ENCODE results near the gene SEC61A1. TPM values are rescaled to one million over a fixed set of nuclear protein-coding genes. Genes with fewer than 3 reads are reported as not detected.

SEC61A1 gene
- total RNA-seq, 2 donors from 2014 or later = 110 to 127 TPM

DNA sequence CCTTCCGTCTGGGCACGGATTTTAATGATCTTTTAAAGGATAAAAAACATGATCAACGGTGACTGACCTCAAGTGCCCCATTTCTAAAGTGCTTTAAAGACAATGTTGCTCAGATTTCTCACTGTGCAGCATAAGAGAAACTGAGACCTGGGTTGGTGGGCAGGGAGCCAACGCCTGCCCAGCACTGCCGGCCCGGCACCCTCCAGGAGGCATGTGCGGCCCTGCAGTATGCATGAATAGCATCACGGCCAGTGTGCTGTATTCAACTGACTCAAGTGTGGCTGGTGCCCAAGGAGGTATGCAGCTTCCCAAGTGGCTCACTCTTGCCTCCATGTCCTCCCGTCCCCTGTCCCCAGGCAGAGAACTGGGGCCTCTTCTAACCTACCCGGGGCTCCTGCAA, 30.3 kb downstream of the SEC61A1 start:
- no peaks in the 10 kb centered on the region for H3K9me3 Mint-ChIP-seq
- peak overlapping the region in 1 of 2 donors; percentile 50 for H3K27ac Mint-ChIP-seq
- no peak for DNase-seq (ENCODE audit: low spot score in 2 of 2)
- H3K36me3 Mint-ChIP-seq = peaks cover 21 to 35% of the 10 kb centered on the region in 2 donors
- ATAC-seq = no peak

DNA sequence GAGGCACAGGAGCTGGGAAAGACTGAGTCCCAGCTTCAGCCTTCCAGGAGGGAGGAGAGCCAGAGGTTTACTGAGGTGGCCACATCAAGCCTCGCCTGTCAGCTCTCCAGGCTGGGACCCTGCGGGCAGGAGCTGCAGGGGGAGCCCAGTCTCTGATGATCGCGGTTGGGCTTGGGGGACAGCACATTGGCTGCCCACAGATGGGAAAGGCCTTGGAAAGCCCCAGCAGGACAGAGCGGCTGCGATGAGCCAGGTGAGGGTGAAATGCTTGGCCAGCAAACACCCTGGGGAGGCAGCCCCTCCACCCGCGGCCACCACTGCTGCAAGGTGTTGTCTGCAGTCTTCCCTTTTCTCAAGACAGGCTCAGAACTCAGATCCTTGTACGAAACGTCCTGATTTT, 31.2 kb downstream of the SEC61A1 start:
- no peaks in the 10 kb centered on the region for H3K9me3 Mint-ChIP-seq
- peaks cover 21 to 41% of the 10 kb centered on the region in 2 donors for H3K36me3 Mint-ChIP-seq
- no peak overlapping the region for H3K27ac Mint-ChIP-seq
- ATAC-seq (no peak), DNase-seq (ENCODE audit: low spot score in 2 of 2) (no peak)

DNA sequence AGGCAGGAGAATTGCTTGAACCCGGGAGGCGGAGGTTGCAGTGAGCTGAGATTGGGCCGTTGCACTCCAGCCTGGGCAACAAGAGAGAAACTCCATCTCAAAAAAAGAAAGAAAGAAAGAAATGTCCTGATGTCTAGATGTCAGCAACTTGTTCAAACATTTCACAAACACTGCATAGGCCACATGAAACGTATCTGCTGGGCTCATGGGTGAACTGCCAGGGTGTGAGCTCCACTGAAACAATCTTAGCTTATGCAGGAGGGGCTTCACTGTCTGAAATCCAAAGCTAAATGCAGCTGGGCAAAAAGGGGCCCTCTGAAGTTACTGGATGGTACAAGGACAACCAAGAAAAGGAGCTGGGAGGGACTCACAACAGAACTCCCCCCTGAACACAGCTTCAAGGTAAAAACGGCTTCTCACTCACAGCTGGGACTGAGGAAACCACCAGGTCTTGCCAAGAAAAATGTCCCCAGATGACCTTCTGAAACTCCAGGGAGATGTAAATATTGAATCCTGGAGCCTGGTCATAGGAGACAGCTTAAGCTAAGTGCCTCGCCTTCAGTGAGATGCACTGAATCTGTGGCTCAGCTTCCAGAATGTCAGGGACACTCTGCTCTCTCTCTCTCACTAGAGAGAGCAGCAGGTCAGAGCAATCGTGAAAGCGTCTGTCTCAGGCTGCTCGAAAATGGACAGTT, 31.9 kb downstream of the SEC61A1 start:
- Mint-ChIP-seq H3K27ac (no peak overlapping the region), H3K9me3 (no peaks in the 10 kb centered on the region), H3K36me3 (peaks cover 21 to 41% of the 10 kb centered on the region in 2 donors)
- no peak for ATAC-seq
- DNase-seq (ENCODE audit: low spot score in 2 of 2) = no peak

DNA sequence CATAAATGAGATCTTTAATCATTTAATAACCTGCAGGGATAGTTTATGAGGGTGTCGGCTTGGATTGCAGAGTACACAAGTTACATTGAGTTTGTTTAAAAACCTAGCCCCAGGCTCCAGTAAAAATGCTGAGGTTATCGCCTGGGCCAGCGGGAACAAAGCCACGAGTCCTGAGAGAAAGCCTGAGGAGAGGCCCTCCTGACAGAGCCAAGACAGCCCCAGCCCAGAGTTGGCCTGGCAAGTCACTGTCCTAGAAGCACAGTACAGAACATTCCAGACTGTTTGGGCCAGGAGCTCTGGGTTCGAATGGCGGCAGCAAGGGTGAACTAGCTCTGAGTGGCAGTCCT, 32.4 kb downstream of the SEC61A1 start:
- ATAC-seq (no peak), DNase-seq (ENCODE audit: low spot score in 2 of 2) (no peak)
- peaks cover 21 to 41% of the 10 kb centered on the region in 2 donors for H3K36me3 Mint-ChIP-seq
- no peak overlapping the region for H3K27ac Mint-ChIP-seq
- no peaks in the 10 kb centered on the region for H3K9me3 Mint-ChIP-seq

DNA sequence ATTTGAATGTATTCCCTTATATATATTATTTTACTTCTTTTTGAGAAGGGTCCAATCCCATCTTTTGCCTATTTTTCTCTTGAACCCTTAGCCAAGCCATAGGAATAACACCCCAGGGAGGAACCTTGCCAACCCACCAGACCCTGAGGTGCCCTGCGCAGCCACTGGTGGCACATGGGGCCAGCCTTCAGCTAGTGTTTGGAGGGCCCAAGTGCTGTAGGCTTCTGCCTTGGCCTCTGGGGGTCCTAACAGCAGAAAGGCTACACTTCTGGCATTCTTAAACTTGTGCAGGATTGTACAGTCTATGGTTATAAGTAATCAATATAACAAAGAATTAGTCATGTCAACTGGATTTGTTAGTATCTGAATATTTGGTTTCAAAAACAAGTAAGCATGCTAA, 36.9 kb downstream of the SEC61A1 start:
- Mint-ChIP-seq H3K36me3 (peaks cover 4 to 24% of the 10 kb centered on the region in 2 donors), H3K27ac (no peak overlapping the region), H3K9me3 (no peaks in the 10 kb centered on the region)
- no peak for DNase-seq (ENCODE audit: low spot score in 2 of 2)
- ATAC-seq = no peak

DNA sequence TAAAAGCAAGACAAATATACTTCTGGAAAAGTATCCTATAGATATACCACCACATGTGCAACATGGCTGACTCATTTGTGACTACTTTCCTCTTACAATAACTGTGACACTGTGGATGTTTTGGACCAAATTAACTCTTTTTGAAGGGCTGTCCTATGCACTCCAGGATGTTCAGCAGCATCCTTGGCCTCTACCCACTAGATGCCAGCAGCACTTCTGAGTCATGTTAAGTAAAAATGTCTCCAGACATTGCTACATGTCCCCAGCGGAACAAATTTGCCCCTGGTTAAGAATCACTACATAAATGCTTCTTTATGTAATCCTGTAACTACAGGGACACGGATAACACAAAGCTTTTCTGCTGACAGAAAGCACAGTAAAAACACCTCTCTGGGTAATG, 39.3 kb downstream of the SEC61A1 start:
- H3K27ac Mint-ChIP-seq = no peak overlapping the region
- peaks cover 4 to 19% of the 10 kb centered on the region in 2 donors for H3K36me3 Mint-ChIP-seq
- no peaks in the 10 kb centered on the region for H3K9me3 Mint-ChIP-seq
- ATAC-seq = no peak
- no peak for DNase-seq (ENCODE audit: low spot score in 2 of 2)

DNA sequence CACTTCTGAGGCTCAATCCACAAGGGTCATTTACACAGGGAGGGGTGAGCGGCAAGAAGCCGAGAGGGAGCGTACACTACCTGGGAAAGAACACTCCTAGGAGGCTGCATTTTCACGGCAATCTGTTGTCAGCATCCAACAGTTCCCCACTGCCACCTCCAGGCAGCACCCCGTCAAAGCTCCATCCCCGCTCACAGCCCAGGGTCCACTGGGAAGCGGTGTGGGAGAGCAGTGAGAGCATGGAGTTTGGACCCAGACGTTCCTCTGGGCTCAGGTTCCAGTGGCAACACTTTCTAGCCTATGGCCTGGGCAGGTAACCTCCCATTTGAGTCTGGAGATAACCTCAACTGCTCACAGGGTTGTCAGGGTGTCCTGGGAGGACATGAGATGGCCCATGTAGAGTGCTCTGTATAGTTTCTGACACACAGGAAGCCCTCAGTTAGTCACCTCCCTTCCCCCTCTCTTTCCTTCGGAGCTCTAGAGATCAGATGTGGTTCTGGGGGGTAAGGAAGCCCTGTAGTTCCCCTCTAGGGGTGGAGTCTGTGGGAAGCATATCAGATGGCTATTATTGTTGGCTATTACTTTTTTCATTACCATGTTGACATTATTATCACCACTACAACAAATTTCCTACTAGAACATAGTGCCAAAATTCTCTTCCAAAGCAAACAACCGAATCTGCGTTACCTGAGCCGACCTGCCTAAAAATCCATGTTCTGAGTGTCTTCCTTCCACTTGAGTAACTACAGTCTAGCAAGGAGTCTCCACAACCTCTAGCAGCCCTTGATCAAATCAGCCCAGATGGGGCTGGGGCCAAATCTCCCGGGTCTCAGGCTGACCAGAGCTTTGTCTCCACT, 42.3 kb downstream of the SEC61A1 start:
- peak; percentile 40 to 43 for ATAC-seq
- DNase-seq (ENCODE audit: low spot score in 2 of 2) = no peak
- Mint-ChIP-seq H3K27ac (peak overlapping the region in 1 of 2 donors; percentile 83), H3K9me3 (no peaks in the 10 kb centered on the region), H3K36me3 (peaks cover 5 to 12% of the 10 kb centered on the region in 2 donors)

DNA sequence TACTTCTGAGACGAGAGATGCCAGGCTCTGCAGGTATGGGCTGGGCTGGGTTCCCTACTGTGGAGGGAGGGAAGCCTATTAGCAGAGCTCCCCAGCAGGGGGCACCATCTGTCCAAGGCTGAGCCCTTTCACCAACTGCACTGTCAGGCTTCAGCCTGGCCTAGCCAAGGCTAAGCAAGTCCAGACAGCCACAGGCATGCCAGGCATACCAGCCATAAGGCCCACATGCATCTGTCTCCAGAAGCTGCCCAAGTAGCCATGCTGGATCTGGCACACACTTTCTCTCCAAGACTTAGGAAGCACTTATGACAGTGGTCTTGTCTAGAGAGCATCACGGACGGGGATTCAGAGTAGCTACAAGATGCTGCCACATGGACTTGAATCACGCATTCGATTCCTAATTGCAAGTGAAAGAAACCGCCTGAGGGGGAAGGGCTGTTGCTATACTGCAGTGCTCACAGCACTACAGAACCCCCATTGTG, 43.0 kb downstream of the SEC61A1 start:
- no peaks in the 10 kb centered on the region for H3K9me3 Mint-ChIP-seq
- peaks cover 5 to 12% of the 10 kb centered on the region in 2 donors for H3K36me3 Mint-ChIP-seq
- H3K27ac Mint-ChIP-seq = peak overlapping the region in 1 of 2 donors; percentile 83
- peak; percentile 98 to 99 for ATAC-seq
- peak; percentile 72 to 84 for DNase-seq (ENCODE audit: low spot score in 2 of 2)

DNA sequence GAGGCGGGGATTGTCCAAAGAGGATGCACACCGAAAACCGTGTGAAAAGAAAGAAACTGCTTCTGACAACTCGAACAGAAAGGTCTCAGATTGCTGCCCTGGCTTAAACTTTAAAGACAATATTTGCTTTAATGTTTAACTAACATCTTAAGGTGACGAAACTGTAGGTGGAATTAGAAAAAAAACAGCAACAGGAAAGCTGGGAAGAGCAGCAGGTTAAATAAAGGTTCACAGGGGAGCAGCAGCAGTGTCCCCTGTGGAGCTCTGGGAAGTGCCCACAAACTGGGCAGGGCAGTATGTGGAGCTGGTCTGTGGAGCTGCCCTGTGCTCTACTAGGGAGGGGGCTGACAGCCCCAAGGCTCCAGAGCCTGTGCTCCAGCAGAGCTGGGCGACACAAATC, 46.0 kb downstream of the SEC61A1 start:
- ATAC-seq (no peak), DNase-seq (ENCODE audit: low spot score in 2 of 2) (no peak)
- H3K27ac Mint-ChIP-seq = peak overlapping the region in 1 of 2 donors; percentile 85
- H3K36me3 Mint-ChIP-seq = peaks cover 5 to 12% of the 10 kb centered on the region in 2 donors
- no peaks in the 10 kb centered on the region for H3K9me3 Mint-ChIP-seq

DNA sequence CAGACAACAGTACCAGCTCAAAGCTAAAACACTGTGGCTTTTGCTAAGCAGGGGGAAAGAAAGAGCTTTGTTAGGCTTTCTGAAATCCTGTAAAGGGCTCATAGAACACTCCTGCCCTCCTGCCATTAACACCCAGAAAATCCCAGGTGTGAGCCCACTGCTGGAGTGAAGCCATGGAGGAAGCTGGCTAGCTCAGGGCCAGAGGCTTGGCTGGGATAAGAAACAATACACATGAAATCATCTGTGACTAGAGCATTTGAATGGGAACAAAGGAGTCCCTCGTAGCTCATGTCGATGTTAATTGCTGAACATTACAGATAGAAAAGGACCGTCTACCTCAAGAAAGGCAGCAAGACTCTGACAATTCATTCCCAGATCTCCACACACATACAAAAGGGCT, 47.9 kb downstream of the SEC61A1 start:
- DNase-seq (ENCODE audit: low spot score in 2 of 2) = no peak
- Mint-ChIP-seq H3K36me3 (peaks cover 1 to 8% of the 10 kb centered on the region in 2 donors), H3K9me3 (no peaks in the 10 kb centered on the region), H3K27ac (peak overlapping the region in 1 of 2 donors; percentile 72)
- no peak for ATAC-seq

DNA sequence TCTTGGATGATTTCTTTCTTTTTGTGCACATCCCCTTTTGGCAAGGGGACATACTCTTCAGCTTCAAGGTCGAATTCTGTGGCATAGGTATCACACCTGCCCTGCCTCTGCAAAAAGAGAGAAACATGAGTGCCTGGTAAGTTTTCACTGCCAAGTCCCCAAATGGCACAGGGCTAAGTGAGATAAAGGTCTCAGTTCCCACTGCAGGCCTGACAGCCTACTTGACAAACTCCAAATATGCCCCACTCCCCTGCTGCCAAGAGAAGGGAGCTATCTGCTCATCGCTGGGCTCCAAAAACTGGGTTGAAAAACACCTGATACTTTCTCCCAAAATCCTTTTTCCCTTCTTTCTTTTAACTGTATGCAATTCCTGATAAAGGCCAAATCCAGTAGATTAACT, 48.4 kb downstream of the SEC61A1 start:
- DNase-seq (ENCODE audit: low spot score in 2 of 2) = no peak
- no peaks in the 10 kb centered on the region for H3K9me3 Mint-ChIP-seq
- H3K36me3 Mint-ChIP-seq = peaks cover 0 to 8% of the 10 kb centered on the region in 2 donors
- ATAC-seq = no peak
- peak overlapping the region in 1 of 2 donors; percentile 72 for H3K27ac Mint-ChIP-seq

DNA sequence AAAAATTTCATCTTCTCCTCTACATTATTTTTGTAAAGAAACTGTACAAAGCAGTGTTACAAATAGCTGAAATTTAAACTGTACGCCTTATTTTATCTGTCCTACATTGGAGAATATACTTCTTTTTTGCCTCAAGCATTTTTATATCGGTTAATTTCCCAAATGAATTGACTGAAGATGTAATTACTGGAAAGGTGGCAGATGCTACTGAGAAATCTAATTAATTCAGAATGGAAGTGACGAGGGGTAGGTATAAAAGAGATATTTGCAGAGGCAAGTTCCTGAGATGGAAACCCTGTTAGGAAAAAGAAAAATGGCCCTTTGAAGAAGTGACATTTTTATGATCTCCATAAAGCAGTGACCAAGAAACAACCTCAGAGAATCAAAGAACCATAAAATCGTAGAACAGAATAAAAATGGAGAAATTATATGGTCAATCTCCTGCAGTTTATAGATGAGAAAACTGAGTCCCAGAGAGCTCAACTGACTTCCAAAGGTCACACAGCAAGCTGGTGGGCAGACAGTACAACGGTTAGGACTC, 51.0 kb downstream of the SEC61A1 start:
- Mint-ChIP-seq H3K27ac (no peak overlapping the region), H3K9me3 (no peaks in the 10 kb centered on the region), H3K36me3 (peaks cover 0 to under 1% of the 10 kb centered on the region in 2 donors)
- DNase-seq (ENCODE audit: low spot score in 2 of 2) (no peak), ATAC-seq (no peak)

DNA sequence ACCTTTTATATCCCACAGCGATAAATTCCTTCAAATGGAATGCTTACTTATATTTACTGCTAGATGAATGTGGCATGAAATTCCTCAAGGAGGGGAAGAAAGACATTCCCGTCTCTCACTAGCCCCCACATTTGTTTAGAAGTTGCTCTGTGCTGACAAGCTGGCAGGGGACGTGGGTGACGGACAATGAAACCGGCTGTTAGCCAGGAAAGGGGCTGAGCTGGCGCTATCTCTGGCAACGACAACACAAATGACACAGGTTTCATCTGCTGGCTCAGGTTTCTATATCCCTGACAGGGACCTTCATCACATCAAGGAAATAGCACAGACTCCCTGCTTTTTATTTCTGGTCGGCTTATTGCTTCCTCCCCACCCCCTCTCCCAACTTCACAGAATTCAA, 55.6 kb downstream of the SEC61A1 start:
- H3K36me3 Mint-ChIP-seq = peaks cover 16 to 19% of the 10 kb centered on the region in 2 donors
- ATAC-seq (no peak), DNase-seq (ENCODE audit: low spot score in 2 of 2) (no peak)
- H3K27ac Mint-ChIP-seq = no peak overlapping the region
- H3K9me3 Mint-ChIP-seq = no peaks in the 10 kb centered on the region

DNA sequence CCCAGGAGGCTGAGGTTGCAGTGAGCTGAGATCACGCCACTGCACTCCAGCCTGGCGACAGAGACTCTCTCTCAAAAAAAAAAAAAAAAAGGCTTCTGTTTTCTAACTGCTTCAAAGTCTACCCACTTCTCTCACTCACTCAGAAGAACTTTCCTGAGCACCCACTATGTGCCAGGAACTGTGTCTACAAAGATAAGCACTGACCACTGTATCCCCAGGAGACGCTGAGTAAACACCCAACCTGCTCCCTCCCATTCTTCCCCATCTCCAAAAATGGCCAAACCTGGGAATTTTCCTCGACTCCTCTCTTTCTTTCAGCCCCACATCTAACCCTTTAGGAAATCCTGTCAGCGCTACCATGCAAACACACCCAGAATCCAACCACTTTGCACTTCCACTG, 58.9 kb downstream of the SEC61A1 start:
- DNase-seq (ENCODE audit: low spot score in 2 of 2) = no peak
- peaks cover 29 to 37% of the 10 kb centered on the region in 2 donors for H3K36me3 Mint-ChIP-seq
- ATAC-seq = no peak
- peak overlapping the region; percentile 81 to 85 for H3K27ac Mint-ChIP-seq
- H3K9me3 Mint-ChIP-seq = no peaks in the 10 kb centered on the region

DNA sequence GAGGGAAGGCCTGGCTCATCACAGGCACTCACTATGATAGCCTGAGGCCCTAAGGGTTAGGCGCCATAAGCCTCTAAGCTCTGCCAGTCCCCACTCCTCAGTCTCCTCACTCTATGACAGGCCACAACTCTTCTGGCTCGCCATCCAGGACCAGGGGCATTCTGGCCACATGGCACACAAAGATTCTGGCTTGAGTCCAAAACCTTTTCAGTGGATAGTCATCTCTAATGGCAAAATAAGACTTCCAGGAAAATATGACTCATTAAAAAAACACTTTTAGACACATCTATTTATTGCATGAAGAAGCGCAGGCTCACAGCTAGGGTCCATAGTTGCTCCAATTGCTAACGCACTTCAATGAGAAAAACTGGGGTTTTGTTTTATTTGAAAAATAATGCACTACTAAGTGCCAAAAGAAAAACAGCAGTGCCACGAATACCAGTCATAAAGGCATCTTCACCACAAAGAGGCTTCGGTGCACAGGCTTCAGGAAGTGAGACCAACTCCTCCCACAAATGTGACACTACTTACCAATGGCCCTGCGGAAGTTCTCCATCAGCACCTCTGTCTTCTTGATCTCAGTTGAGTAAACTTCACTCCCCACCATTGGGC, 60.2 kb downstream of the SEC61A1 start:
- peak overlapping the region; percentile 85 to 99 for H3K27ac Mint-ChIP-seq
- DNase-seq (ENCODE audit: low spot score in 2 of 2) (peak; percentile 54 to 57), ATAC-seq (peak; percentile 92 to 95)

DNA sequence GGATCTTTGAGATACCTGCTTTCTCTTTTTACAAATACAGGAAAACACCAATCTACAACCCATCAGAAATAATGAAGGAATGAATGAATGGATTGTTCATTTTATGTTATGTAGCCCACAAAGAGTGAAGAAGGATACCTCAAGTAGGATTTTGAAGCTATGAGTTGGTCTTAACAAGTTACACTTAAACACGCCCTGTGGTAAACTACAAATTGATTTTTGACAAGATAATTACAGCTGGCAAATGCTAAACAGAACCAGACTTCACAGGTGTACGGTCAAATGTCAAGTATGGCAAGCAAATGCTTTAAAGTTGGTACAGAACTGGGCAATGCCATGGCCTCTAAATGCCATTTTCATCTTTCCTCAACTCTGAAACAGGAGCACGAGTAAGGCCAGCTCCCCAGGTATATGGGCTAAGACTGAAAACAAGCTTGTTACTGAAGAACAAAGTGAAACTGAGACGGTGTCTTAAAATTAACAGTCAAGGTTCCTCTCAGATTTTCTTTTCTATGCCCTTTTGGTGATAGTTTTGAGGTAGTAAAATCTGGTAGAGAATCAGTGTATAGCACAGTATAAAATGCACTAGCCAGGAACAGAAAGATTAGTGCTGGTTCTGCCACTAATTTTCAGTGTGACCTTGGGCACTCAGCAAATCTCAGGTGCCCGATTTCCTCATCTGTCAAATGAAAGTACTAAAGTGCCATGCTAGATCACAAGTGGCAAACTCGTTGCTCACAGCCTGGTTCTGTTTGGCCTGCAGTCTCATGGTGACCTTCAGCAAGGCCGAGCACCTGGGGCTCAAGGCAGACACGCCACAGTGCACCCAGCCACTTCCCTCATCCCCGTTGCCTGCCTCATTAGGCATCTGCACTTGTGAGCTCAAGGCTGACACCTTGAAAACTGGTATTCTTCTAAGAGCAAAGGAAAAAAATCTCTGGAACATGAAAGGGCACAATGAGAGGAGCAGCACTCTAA, 61.9 kb downstream of the SEC61A1 start:
- ATAC-seq (no peak), DNase-seq (ENCODE audit: low spot score in 2 of 2) (no peak)
- no peaks in the 10 kb centered on the region for H3K9me3 Mint-ChIP-seq
- H3K36me3 Mint-ChIP-seq = peaks cover 39 to 54% of the 10 kb centered on the region in 2 donors
- no peak overlapping the region for H3K27ac Mint-ChIP-seq

More for the DNA sequence above, 60.2 kb downstream of the SEC61A1 start:
- H3K9me3 Mint-ChIP-seq = no peaks in the 10 kb centered on the region
- peaks cover 31 to 42% of the 10 kb centered on the region in 2 donors for H3K36me3 Mint-ChIP-seq

All from activated naive CD4-positive, alpha-beta T cell treated with anti-CD3 and anti-CD28 coated beads, Interleukin-2, amount 50 U/mL, for 72 hours (primary cell).